Head of caudate nucleus (tissue), 42 donors: ENCODE results near the gene HOGA1.
"Not testable (repeated sequence)": the region's sequence is repeated elsewhere in the genome, so short reads cannot be mapped to it uniquely, and the experiment has no call there.

Experiments
- DNase-seq, 42 donors: peaks; one replicate each; pipeline versions ENCODE4 v3.0.0 to v3.0.0-alpha.2; 2020 to 2021; ENCODE audit warnings: mixed read lengths in 7 of 42
- intact Hi-C: fragments of 100-400 bp; cut with DNase I; formaldehyde crosslinking; loops from one replicate; pipeline ENCODE4 v1.15.0; 2022

The HOGA1 gene

GRCh38 chr10:97573021-97573420 lies 11.2 kb upstream of the HOGA1 start:
- no peak for DNase-seq
- intact Hi-C loops, result loop anchor here (5.0 kb wide), 1 partner anchor 34 kb away; no protein-coding TSS in a partner anchor

GRCh38 chr10:97573672-97574071 lies 10.5 kb upstream of the HOGA1 start:
- intact Hi-C loops, result loop anchor here (5.0 kb wide), 1 partner anchor 34 kb away; no protein-coding TSS in a partner anchor
- DNase-seq, result no peak

- intact Hi-C loops, result loop anchor here (5.0 kb wide), 1 partner anchor 33 kb away; no protein-coding TSS in a partner anchor
These were observed 9.6 kb upstream of the HOGA1 start for GRCh38 chr10:97574374-97575126.

GRCh38 chr10:97575127-97575668 lies 9.0 kb upstream of the HOGA1 start:
- no peak for DNase-seq
- intact Hi-C loops, result no loop called here

More at GRCh38 chr10:97574374-97575126, 9.6 kb upstream of the HOGA1 start:
- DNase-seq, result peak in 38 of 42 donors; percentile 22 to 84 (median 56)

GRCh38 chr10:97576487-97576886 lies 7.7 kb upstream of the HOGA1 start:
- DNase-seq, intact Hi-C loops: not testable (repeated sequence)

- intact Hi-C loops, result no loop called here
- DNase-seq, result no peak
These were observed 6.5 kb upstream of the HOGA1 start for GRCh38 chr10:97577701-97578100.

GRCh38 chr10:97578171-97578844 lies 5.9 kb upstream of the HOGA1 start:
- no peak for DNase-seq
- intact Hi-C loops, result no loop called here

GRCh38 chr10:97580421-97581367 lies 3.5 kb upstream of the HOGA1 start:
- intact Hi-C loops, result no loop called here
- no peak for DNase-seq

- DNase-seq, result no peak
- intact Hi-C loops, result no loop called here
These were observed 2.0 kb upstream of the HOGA1 start for GRCh38 chr10:97582169-97582568.

GRCh38 chr10:97583476-97583875 lies 713 bp upstream of the HOGA1 start:
- intact Hi-C loops, result no loop called here
- DNase-seq, result no peak

GRCh38 chr10:97584798-97585438 lies 729 bp downstream of the HOGA1 start:
- DNase-seq, result no peak
- intact Hi-C loops, result no loop called here

- DNase-seq, result no peak
- intact Hi-C loops, result no loop called here
These were observed 1.2 kb downstream of the HOGA1 start for GRCh38 chr10:97585439-97585811.

GRCh38 chr10:97587183-97587582 lies 3.0 kb downstream of the HOGA1 start:
- intact Hi-C loops, result no loop called here

GRCh38 chr10:97589479-97589878 lies 5.3 kb downstream of the HOGA1 start, which contains the start of gene C10orf62:
C10orf62 (plus strand) TSS chr10:97589721; CDS start chr10:97589898, 177 bp downstream.
- intact Hi-C loops, result no loop called here
- peak in 14 of 42 donors; percentile 11 to 68 (median 34) for DNase-seq

More at GRCh38 chr10:97587183-97587582, 3.0 kb downstream of the HOGA1 start:
- DNase-seq, result no peak

GRCh38 chr10:97590082-97590747 lies 6.0 kb downstream of the HOGA1 start:
- no peak for DNase-seq
- intact Hi-C loops, result no loop called here

- DNase-seq, result no peak
- intact Hi-C loops, result no loop called here
These were observed 6.7 kb downstream of the HOGA1 start for GRCh38 chr10:97590748-97591495.

- no peak for DNase-seq
- intact Hi-C loops, result no loop called here
These were observed 9.2 kb downstream of the HOGA1 start for GRCh38 chr10:97593421-97593820.
